HG03571 (cell line): ENCODE measurements around the gene TNRC6C.
"Not testable (repeated sequence)": the region's sequence is repeated elsewhere in the genome, so short reads cannot be mapped to it uniquely, and the experiment has no call there.

Source experiments
- ATAC-seq: cut with Tn5 transposase; IDR thresholded peaks from one replicate; pipeline ENCODE4 v1.9.1; 2021; ENCODE audit not compliant: unreplicated experiment

Gene TNRC6C

GRCh38 chr17:77959926-77960521 is 1.5 kb downstream of the TNRC6C start:
- no peak for ATAC-seq

GRCh38 chr17:77961741-77962140 is 3.2 kb downstream of the TNRC6C start:
- ATAC-seq, result no peak

- ATAC-seq, result no peak
Observed at GRCh38 chr17:77962348-77962747, 3.8 kb downstream of the TNRC6C start.

GRCh38 chr17:77963441-77963840 is 4.9 kb downstream of the TNRC6C start:
- ATAC-seq, result no peak

GRCh38 chr17:77965352-77965751 is 6.8 kb downstream of the TNRC6C start:
- ATAC-seq, result no peak

GRCh38 chr17:77966476-77966875 is 8.0 kb downstream of the TNRC6C start:
- no peak for ATAC-seq

- no peak for ATAC-seq
Observed at GRCh38 chr17:77968788-77969187, 10.3 kb downstream of the TNRC6C start.

GRCh38 chr17:77972271-77972670 is 13.8 kb downstream of the TNRC6C start:
- not testable (repeated sequence) for ATAC-seq

- no peak for ATAC-seq
Observed at GRCh38 chr17:77973953-77974352, 15.4 kb downstream of the TNRC6C start.

GRCh38 chr17:77974396-77974795 is 15.9 kb downstream of the TNRC6C start:
- ATAC-seq, result no peak

- ATAC-seq, result not testable (repeated sequence)
Observed at GRCh38 chr17:77982430-77982829, 23.9 kb downstream of the TNRC6C start.

GRCh38 chr17:77990301-77990700 is 31.8 kb downstream of the TNRC6C start:
- no peak for ATAC-seq

GRCh38 chr17:77993735-77994134 is 35.2 kb downstream of the TNRC6C start:
- ATAC-seq, result not testable (repeated sequence)

- no peak for ATAC-seq
Observed at GRCh38 chr17:77995146-77995852, 36.8 kb downstream of the TNRC6C start.

GRCh38 chr17:77996256-77996655 is 37.8 kb downstream of the TNRC6C start:
- no peak for ATAC-seq

GRCh38 chr17:77999413-78000173 is 41.1 kb downstream of the TNRC6C start:
- ATAC-seq, result no peak

GRCh38 chr17:78000341-78000740 is 41.8 kb downstream of the TNRC6C start:
- no peak for ATAC-seq

- ATAC-seq, result no peak
Observed at GRCh38 chr17:78001182-78001581, 42.7 kb downstream of the TNRC6C start.

- ATAC-seq, result no peak
Observed at GRCh38 chr17:78001612-78002011, 43.1 kb downstream of the TNRC6C start.

GRCh38 chr17:78002166-78002565 is 43.7 kb downstream of the TNRC6C start:
- ATAC-seq, result no peak

GRCh38 chr17:78005452-78006171 is 47.1 kb downstream of the TNRC6C start:
- ATAC-seq, result no peak
